Gastrocnemius medialis (tissue), 4 donors: Measurements from ENCODE around the gene GPR3. TPM values are rescaled to one million over a fixed set of nuclear protein-coding genes. Genes with fewer than 3 reads are reported as not detected.

ENCODE experiments used
- ATAC-seq, 2 donors: fragments of 150-250 bp; one replicate each; pipeline ENCODE4 v1.9.1; 2016
- DNase-seq, 2 donors: peaks; one replicate each; pipeline ENCODE4 v3.0.0-alpha.2; 2019
- H3K27ac ChIP-seq, 4 donors: fragments of 200-600 bp; sonication (generic); 1 replicate in 1 of 4; 2 replicates in 3 of 4; pipeline ENCODE4 v1.5.1; 2016 to 2018; ENCODE audit warnings: mild to moderate bottlenecking in 2 of 4, moderate library complexity in 1 of 4
- H3K27me3 ChIP-seq, 3 donors: fragments of 200-600 bp; sonication (generic) in 2 of 3; 1 replicate in 1 of 3; 2 replicates in 2 of 3; pipeline versions ENCODE4 v1.5.1 to v1.6.0; 2016 to 2019; ENCODE audit warnings: mild to moderate bottlenecking in 1 of 3, moderate library complexity in 1 of 3
- H3K36me3 ChIP-seq, 2 donors: fragments of 200-600 bp; sonication (generic) in 1 of 2; one replicate each; pipeline ENCODE4 v1.5.1; 2017 to 2018
- H3K4me1 ChIP-seq, 2 donors: fragments of 200-600 bp; sonication (generic) in 1 of 2; one replicate each; pipeline ENCODE4 v1.5.1; 2016 to 2017; ENCODE audit warnings: mild to moderate bottlenecking in 2 of 2
- H3K4me3 ChIP-seq, 4 donors: fragments of 200-600 bp; sonication (generic) in 3 of 4; 1 replicate in 1 of 4; 2 replicates in 3 of 4; pipeline ENCODE4 v1.5.1; 2016 to 2019; ENCODE audit warnings: mild to moderate bottlenecking in 2 of 4
- H3K9me3 ChIP-seq, 3 donors: fragments of 200-600 bp; sonication (generic) in 2 of 3; 1 replicate in 1 of 3; 2 replicates in 2 of 3; pipeline ENCODE4 v1.5.1; 2016 to 2019
- CTCF ChIP-seq, 5 experiments: fragments of 450-650 bp in 3 of 5; fragments of 200-600 bp in 2 of 5; sonication (generic) in 2 of 5; IDR thresholded peaks in 4 of 5; conservative IDR thresholded peaks in 1 of 5; 1 replicate in 4 of 5; 2 replicates in 1 of 5; pipeline ENCODE4 v1.5.1; 2016 to 2019; ENCODE audit warnings: antibody characterized with exemption in 5 of 5, mild to moderate bottlenecking in 3 of 5, moderate library complexity in 3 of 5
- POLR2A ChIP-seq, 2 donors: fragments of 450-650 bp; IDR thresholded peaks; one replicate each; pipeline ENCODE4 v1.6.1; 2017; ENCODE audit warnings: antibody characterized with exemption in 2 of 2, mild to moderate bottlenecking in 2 of 2, moderate library complexity in 2 of 2
- in situ Hi-C, 4 donors: fragments of 200-750 bp; cut with MboI; loops; one replicate each; pipeline versions ENCODE4 v1.15.0 to v1.8.0; 2017; ENCODE audit warnings: low sequenced_read_pairs in 4 of 4
- intact Hi-C: fragments of 100-400 bp; cut with DNase I; formaldehyde crosslinking; loops from one replicate; pipeline ENCODE4 v1.15.1; 2023; ENCODE audit warnings: low total_unique reads
- total RNA-seq, 4 donors: library from RNA; depleted of rRNA; stranded (reverse); fragments of >200 nt; gene quantifications; one replicate each; pipeline versions ENCODE4 v1.1.0 to v1.2.3, GENCODE V29; 2016

The GPR3 gene
- total RNA-seq, 4 donors from 2014 or later = 0.23 to 0.51 (median 0.35) TPM; not detected in 1

GRCh38 chr1:27427329-27427728, 34.9 kb downstream of the GPR3 start:
- in situ Hi-C loops = loop anchor here in 1 of 4 donors (10.0 kb wide), 1 partner anchor 47 kb away; no protein-coding TSS in a partner anchor

GRCh38 chr1:27427816-27428315, 35.4 kb downstream of the GPR3 start:
- in situ Hi-C loops = loop anchor here in 1 of 4 donors (10.0 kb wide), 1 partner anchor 47 kb away; no protein-coding TSS in a partner anchor
- H3K4me3 ChIP-seq = peak overlapping the region; percentile 26 to 38 (median 34)

More at GRCh38 chr1:27427329-27427728, 34.9 kb downstream of the GPR3 start:
- Histone ChIP-seq H3K27me3 (no peaks in the 10 kb centered on the region), H3K27ac (peak overlapping the region; percentile 75 to 83 (median 78)), H3K36me3 (peaks cover 0 to 5% of the 10 kb centered on the region in 2 donors), H3K9me3 (no peaks in the 10 kb centered on the region), H3K4me1 (peaks cover 65 to 73% of the 10 kb centered on the region in 2 donors), H3K4me3 (peak overlapping the region in 2 of 4 donors; percentile 12 to 37)
- intact Hi-C loops = no loop called here
- no peak for DNase-seq
- TF ChIP-seq POLR2A (IDR thresholded peaks at IDR 0.05) = no peak
- TF ChIP-seq CTCF (IDR thresholded peaks at IDR 0.05 in 4 of 5, conservative IDR thresholded peaks at IDR 0.05 in 1 of 5) = no peak
- no peak for ATAC-seq

GRCh38 chr1:27428316-27429028, 36.0 kb downstream of the GPR3 start:
- TF ChIP-seq POLR2A (IDR thresholded peaks at IDR 0.05) (no peak), CTCF (IDR thresholded peaks at IDR 0.05 in 4 of 5, conservative IDR thresholded peaks at IDR 0.05 in 1 of 5) (no peak)
- H3K27me3 ChIP-seq = no peaks in the 10 kb centered on the region
- H3K4me1 ChIP-seq = peaks cover 64 to 80% of the 10 kb centered on the region in 2 donors
- intact Hi-C loops (no loop called here), in situ Hi-C loops (loop anchor here in 1 of 4 donors (10.0 kb wide), 1 partner anchor 46 kb away; no protein-coding TSS in a partner anchor)
- peak overlapping the region; percentile 26 to 38 (median 34) for H3K4me3 ChIP-seq
- H3K36me3 ChIP-seq = peaks cover 0 to 5% of the 10 kb centered on the region in 2 donors
- H3K9me3 ChIP-seq = no peaks in the 10 kb centered on the region
- H3K27ac ChIP-seq = peak overlapping the region; percentile 75 to 83 (median 78)
- peak; percentile 25 to 63 for DNase-seq
- ATAC-seq = peak; percentile 81 to 89

More at GRCh38 chr1:27427816-27428315, 35.4 kb downstream of the GPR3 start:
- no peak for DNase-seq
- intact Hi-C loops = no loop called here
- H3K27ac ChIP-seq = peak overlapping the region; percentile 75 to 83 (median 78)
- H3K4me1 ChIP-seq = peaks cover 65 to 74% of the 10 kb centered on the region in 2 donors
- H3K27me3 ChIP-seq = no peaks in the 10 kb centered on the region
- no peaks in the 10 kb centered on the region for H3K9me3 ChIP-seq
- ATAC-seq = no peak
- TF ChIP-seq POLR2A (IDR thresholded peaks at IDR 0.05) = no peak
- no peak for TF ChIP-seq CTCF (IDR thresholded peaks at IDR 0.05 in 4 of 5, conservative IDR thresholded peaks at IDR 0.05 in 1 of 5)
- H3K36me3 ChIP-seq = peaks cover 0 to 5% of the 10 kb centered on the region in 2 donors

- in situ Hi-C loops = loop anchor here in 1 of 4 donors (10.0 kb wide), 1 partner anchor 46 kb away; no protein-coding TSS in a partner anchor
- ATAC-seq (peak in 1 of 2 donors; percentile 37), DNase-seq (no peak)
- peaks cover 0 to 5% of the 10 kb centered on the region in 2 donors for H3K36me3 ChIP-seq
- H3K27me3 ChIP-seq = no peaks in the 10 kb centered on the region
- H3K4me1 ChIP-seq = peaks cover 64 to 81% of the 10 kb centered on the region in 2 donors
- peak overlapping the region; percentile 75 to 83 (median 78) for H3K27ac ChIP-seq
- H3K9me3 ChIP-seq = no peaks in the 10 kb centered on the region
- intact Hi-C loops = no loop called here
- H3K4me3 ChIP-seq = peak overlapping the region; percentile 26 to 38 (median 34)
- no peak for TF ChIP-seq POLR2A (IDR thresholded peaks at IDR 0.05)
- TF ChIP-seq CTCF (IDR thresholded peaks at IDR 0.05 in 4 of 5, conservative IDR thresholded peaks at IDR 0.05 in 1 of 5) = no peak
These were observed 36.6 kb downstream of the GPR3 start for GRCh38 chr1:27429029-27429425.
